ENCODE results near the gene DYNLT2B.

- TF ChIP-seq CTCF (IDR thresholded peaks at IDR 0.05; ENCODE audit: low read depth, low read length, missing input control) (no peak), FOXA1 (IDR thresholded peaks at IDR 0.05) (no peak), JUND (IDR thresholded peaks at IDR 0.05) (no peak), TAF1 (conservative IDR thresholded peaks at IDR 0.05) (peak; percentile 60), RXRA (IDR thresholded peaks at IDR 0.05) (no peak), GABPA (IDR thresholded peaks at IDR 0.05 in 1 of 2, conservative IDR thresholded peaks at IDR 0.05 in 1 of 2) (peak in 1 of 2 donors; percentile 47), MAX (IDR thresholded peaks at IDR 0.05) (no peak), SP1 (IDR thresholded peaks at IDR 0.05) (no peak), ATF3 (IDR thresholded peaks at IDR 0.05) (no peak), EGR1 (IDR thresholded peaks at IDR 0.05; ENCODE audit: low read depth in 2 of 2) (no peak)
- TF ChIP-seq, protein P1, sequence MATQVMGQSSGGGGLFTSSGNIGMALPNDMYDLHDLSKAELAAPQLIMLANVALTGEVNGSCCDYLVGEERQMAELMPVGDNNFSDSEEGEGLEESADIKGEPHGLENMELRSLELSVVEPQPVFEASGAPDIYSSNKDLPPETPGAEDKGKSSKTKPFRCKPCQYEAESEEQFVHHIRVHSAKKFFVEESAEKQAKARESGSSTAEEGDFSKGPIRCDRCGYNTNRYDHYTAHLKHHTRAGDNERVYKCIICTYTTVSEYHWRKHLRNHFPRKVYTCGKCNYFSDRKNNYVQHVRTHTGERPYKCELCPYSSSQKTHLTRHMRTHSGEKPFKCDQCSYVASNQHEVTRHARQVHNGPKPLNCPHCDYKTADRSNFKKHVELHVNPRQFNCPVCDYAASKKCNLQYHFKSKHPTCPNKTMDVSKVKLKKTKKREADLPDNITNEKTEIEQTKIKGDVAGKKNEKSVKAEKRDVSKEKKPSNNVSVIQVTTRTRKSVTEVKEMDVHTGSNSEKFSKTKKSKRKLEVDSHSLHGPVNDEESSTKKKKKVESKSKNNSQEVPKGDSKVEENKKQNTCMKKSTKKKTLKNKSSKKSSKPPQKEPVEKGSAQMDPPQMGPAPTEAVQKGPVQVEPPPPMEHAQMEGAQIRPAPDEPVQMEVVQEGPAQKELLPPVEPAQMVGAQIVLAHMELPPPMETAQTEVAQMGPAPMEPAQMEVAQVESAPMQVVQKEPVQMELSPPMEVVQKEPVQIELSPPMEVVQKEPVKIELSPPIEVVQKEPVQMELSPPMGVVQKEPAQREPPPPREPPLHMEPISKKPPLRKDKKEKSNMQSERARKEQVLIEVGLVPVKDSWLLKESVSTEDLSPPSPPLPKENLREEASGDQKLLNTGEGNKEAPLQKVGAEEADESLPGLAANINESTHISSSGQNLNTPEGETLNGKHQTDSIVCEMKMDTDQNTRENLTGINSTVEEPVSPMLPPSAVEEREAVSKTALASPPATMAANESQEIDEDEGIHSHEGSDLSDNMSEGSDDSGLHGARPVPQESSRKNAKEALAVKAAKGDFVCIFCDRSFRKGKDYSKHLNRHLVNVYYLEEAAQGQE (IDR thresholded peaks at IDR 0.05): no peak
These were observed at the start of gene DYNLT2B for GRCh38 chr3:196317687-196318467.

All from liver (tissue), 3 donors.